ENCODE measurements around the gene NOS1AP.

Gene NOS1AP

GRCh38 chr1:162360237-162360873, 290.9 kb downstream of the NOS1AP start:
- H3K4me1 ChIP-seq (ENCODE audit: insufficient read depth, low read length), result no peaks in the 10 kb centered on the region
- 95% methylated on average over 10 of the region's 10 CpGs for WGBS
- peaks cover 12% of the 10 kb centered on the region; the same call in 1 of the 2 replicates for H3K36me3 ChIP-seq (ENCODE audit: insufficient read depth, low read length)
- H3K9ac ChIP-seq (ENCODE audit: low read depth, low read length), result no peak overlapping the region
- H3K9me3 ChIP-seq (ENCODE audit: insufficient read depth, low read depth, low read length), result no peaks in the 10 kb centered on the region
- H3K27ac ChIP-seq (ENCODE audit: low read depth, low read length), result no peak overlapping the region
- H3K4me3 ChIP-seq (ENCODE audit: low read length), result no peak overlapping the region
- no peaks in the 10 kb centered on the region for H3K27me3 ChIP-seq (ENCODE audit: insufficient read depth, low read length)

- H3K4me3 ChIP-seq (ENCODE audit: low read length), result no peak overlapping the region
- no peak overlapping the region for H3K27ac ChIP-seq (ENCODE audit: low read depth, low read length)
- no peaks in the 10 kb centered on the region for H3K4me1 ChIP-seq (ENCODE audit: insufficient read depth, low read length)
- no peak overlapping the region for H3K9ac ChIP-seq (ENCODE audit: low read depth, low read length)
- 94% methylated on average over 4 of the region's 4 CpGs for WGBS
- no peaks in the 10 kb centered on the region for H3K27me3 ChIP-seq (ENCODE audit: insufficient read depth, low read length)
- H3K36me3 ChIP-seq (ENCODE audit: insufficient read depth, low read length), result peaks cover 14% of the 10 kb centered on the region; the same call in 1 of the 2 replicates
- H3K9me3 ChIP-seq (ENCODE audit: insufficient read depth, low read depth, low read length), result no peaks in the 10 kb centered on the region
Observed at GRCh38 chr1:162360874-162361260, 291.4 kb downstream of the NOS1AP start.

GRCh38 chr1:162361349-162361748, 291.9 kb downstream of the NOS1AP start:
- no peaks in the 10 kb centered on the region for H3K9me3 ChIP-seq (ENCODE audit: insufficient read depth, low read depth, low read length)
- H3K27ac ChIP-seq (ENCODE audit: low read depth, low read length), result no peak overlapping the region
- no peak overlapping the region for H3K9ac ChIP-seq (ENCODE audit: low read depth, low read length)
- no peak overlapping the region for H3K4me3 ChIP-seq (ENCODE audit: low read length)
- WGBS, result 95% methylated on average over 5 of the region's 5 CpGs
- H3K27me3 ChIP-seq (ENCODE audit: insufficient read depth, low read length), result no peaks in the 10 kb centered on the region
- no peaks in the 10 kb centered on the region for H3K4me1 ChIP-seq (ENCODE audit: insufficient read depth, low read length)
- H3K36me3 ChIP-seq (ENCODE audit: insufficient read depth, low read length), result peaks cover 11% of the 10 kb centered on the region; the same call in 1 of the 2 replicates

GRCh38 chr1:162363823-162364222, 294.3 kb downstream of the NOS1AP start:
- WGBS, result 90% methylated on average over 3 of the region's 3 CpGs
- Histone ChIP-seq H3K27me3 (ENCODE audit: insufficient read depth, low read length) (no peaks in the 10 kb centered on the region), H3K9ac (ENCODE audit: low read depth, low read length) (no peak overlapping the region)

DNA sequence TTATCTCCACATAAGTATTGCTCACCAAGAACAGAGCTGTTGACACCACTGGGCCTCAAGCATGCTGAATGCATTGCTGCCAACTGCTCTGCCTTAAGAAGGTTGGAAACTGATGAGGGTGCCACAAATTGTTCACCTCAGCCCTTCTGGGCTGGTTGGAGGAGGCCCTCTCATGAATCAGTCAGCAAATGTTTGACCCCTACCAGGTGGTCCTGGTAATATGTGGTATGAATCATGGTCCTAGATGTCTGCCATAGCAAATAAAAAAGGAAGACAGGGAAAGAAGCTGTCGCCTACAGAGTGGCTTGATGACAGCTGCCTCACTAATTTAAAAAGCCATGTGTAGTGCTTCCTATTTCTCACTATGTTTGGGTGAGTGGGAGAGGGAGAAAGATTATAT, 295.0 kb downstream of the NOS1AP start:
- Histone ChIP-seq H3K27me3 (ENCODE audit: insufficient read depth, low read length) (no peaks in the 10 kb centered on the region), H3K4me1 (ENCODE audit: insufficient read depth, low read length) (no peaks in the 10 kb centered on the region), H3K27ac (ENCODE audit: low read depth, low read length) (no peak overlapping the region), H3K36me3 (ENCODE audit: insufficient read depth, low read length) (peaks cover 22% of the 10 kb centered on the region; the same call in 1 of the 2 replicates), H3K4me3 (ENCODE audit: low read length) (no peak overlapping the region), H3K9me3 (ENCODE audit: insufficient read depth, low read depth, low read length) (no peaks in the 10 kb centered on the region), H3K9ac (ENCODE audit: low read depth, low read length) (no peak overlapping the region)
- 96% methylated on average over 1 of the region's 1 CpG for WGBS

More at GRCh38 chr1:162363823-162364222, 294.3 kb downstream of the NOS1AP start:
- Histone ChIP-seq H3K9me3 (ENCODE audit: insufficient read depth, low read depth, low read length) (no peaks in the 10 kb centered on the region), H3K36me3 (ENCODE audit: insufficient read depth, low read length) (peaks cover 17% of the 10 kb centered on the region; the same call in 1 of the 2 replicates), H3K4me1 (ENCODE audit: insufficient read depth, low read length) (no peaks in the 10 kb centered on the region), H3K4me3 (ENCODE audit: low read length) (no peak overlapping the region), H3K27ac (ENCODE audit: low read depth, low read length) (no peak overlapping the region)

GRCh38 chr1:162365284-162366020, 296.0 kb downstream of the NOS1AP start:
- WGBS, result 94% methylated on average over 10 of the region's 10 CpGs

GRCh38 chr1:162366149-162366548, 296.7 kb downstream of the NOS1AP start:
- H3K4me3 ChIP-seq (ENCODE audit: low read length), result no peak overlapping the region
- H3K4me1 ChIP-seq (ENCODE audit: insufficient read depth, low read length), result no peaks in the 10 kb centered on the region
- WGBS, result 73% methylated on average over 4 of the region's 4 CpGs
- H3K36me3 ChIP-seq (ENCODE audit: insufficient read depth, low read length), result peaks cover 18% of the 10 kb centered on the region; the same call in 1 of the 2 replicates
- no peak overlapping the region for H3K9ac ChIP-seq (ENCODE audit: low read depth, low read length)
- H3K9me3 ChIP-seq (ENCODE audit: insufficient read depth, low read depth, low read length), result no peaks in the 10 kb centered on the region
- no peaks in the 10 kb centered on the region for H3K27me3 ChIP-seq (ENCODE audit: insufficient read depth, low read length)
- H3K27ac ChIP-seq (ENCODE audit: low read depth, low read length), result no peak overlapping the region

More at GRCh38 chr1:162365284-162366020, 296.0 kb downstream of the NOS1AP start:
- Histone ChIP-seq H3K9ac (ENCODE audit: low read depth, low read length) (no peak overlapping the region), H3K27ac (ENCODE audit: low read depth, low read length) (no peak overlapping the region), H3K4me3 (ENCODE audit: low read length) (no peak overlapping the region), H3K36me3 (ENCODE audit: insufficient read depth, low read length) (peaks cover 18% of the 10 kb centered on the region; the same call in 1 of the 2 replicates), H3K27me3 (ENCODE audit: insufficient read depth, low read length) (no peaks in the 10 kb centered on the region), H3K4me1 (ENCODE audit: insufficient read depth, low read length) (no peaks in the 10 kb centered on the region), H3K9me3 (ENCODE audit: insufficient read depth, low read depth, low read length) (no peaks in the 10 kb centered on the region)

DNA sequence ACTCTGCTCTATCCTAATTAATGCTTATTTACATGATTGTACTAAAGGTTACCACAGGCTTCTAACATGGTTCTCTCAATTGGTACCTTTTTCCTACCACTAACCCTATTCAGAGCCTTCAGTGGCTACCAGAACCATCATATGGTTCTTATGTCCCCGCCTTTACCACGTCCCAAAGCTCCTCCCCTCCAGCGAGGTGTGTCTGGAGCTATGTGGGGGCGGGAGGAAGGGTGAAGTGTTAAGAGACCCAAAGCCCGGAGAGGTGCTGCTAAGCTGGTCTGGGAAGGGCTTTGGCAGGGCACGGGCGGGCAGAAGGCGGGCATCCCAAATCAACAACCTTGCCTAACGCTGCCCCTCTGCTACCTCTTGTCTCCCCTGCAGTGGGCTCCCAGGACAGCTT, 297.2 kb downstream of the NOS1AP start:
- 92% methylated on average over 7 of the region's 9 CpGs for WGBS
- H3K9me3 ChIP-seq (ENCODE audit: insufficient read depth, low read depth, low read length), result no peaks in the 10 kb centered on the region
- H3K4me1 ChIP-seq (ENCODE audit: insufficient read depth, low read length), result no peaks in the 10 kb centered on the region
- H3K36me3 ChIP-seq (ENCODE audit: insufficient read depth, low read length), result peaks cover 18% of the 10 kb centered on the region; the same call in 1 of the 2 replicates
- H3K9ac ChIP-seq (ENCODE audit: low read depth, low read length), result no peak overlapping the region
- H3K27me3 ChIP-seq (ENCODE audit: insufficient read depth, low read length), result no peaks in the 10 kb centered on the region
- H3K27ac ChIP-seq (ENCODE audit: low read depth, low read length), result no peak overlapping the region
- no peak overlapping the region for H3K4me3 ChIP-seq (ENCODE audit: low read length)

GRCh38 chr1:162367073-162367472, 297.6 kb downstream of the NOS1AP start:
- no peaks in the 10 kb centered on the region for H3K27me3 ChIP-seq (ENCODE audit: insufficient read depth, low read length)
- no peaks in the 10 kb centered on the region for H3K9me3 ChIP-seq (ENCODE audit: insufficient read depth, low read depth, low read length)
- no peaks in the 10 kb centered on the region for H3K4me1 ChIP-seq (ENCODE audit: insufficient read depth, low read length)
- 96% methylated on average over 36 of the region's 36 CpGs for WGBS
- H3K9ac ChIP-seq (ENCODE audit: low read depth, low read length), result no peak overlapping the region
- no peak overlapping the region for H3K27ac ChIP-seq (ENCODE audit: low read depth, low read length)
- no peak overlapping the region for H3K4me3 ChIP-seq (ENCODE audit: low read length)
- H3K36me3 ChIP-seq (ENCODE audit: insufficient read depth, low read length), result peaks cover 18% of the 10 kb centered on the region; the same call in 1 of the 2 replicates

GRCh38 chr1:162367772-162368171, 298.3 kb downstream of the NOS1AP start:
- Histone ChIP-seq H3K27me3 (ENCODE audit: insufficient read depth, low read length) (no peaks in the 10 kb centered on the region), H3K27ac (ENCODE audit: low read depth, low read length) (no peak overlapping the region), H3K9me3 (ENCODE audit: insufficient read depth, low read depth, low read length) (no peaks in the 10 kb centered on the region), H3K9ac (ENCODE audit: low read depth, low read length) (no peak overlapping the region), H3K4me1 (ENCODE audit: insufficient read depth, low read length) (no peaks in the 10 kb centered on the region), H3K36me3 (ENCODE audit: insufficient read depth, low read length) (peaks cover 18% of the 10 kb centered on the region; the same call in 1 of the 2 replicates), H3K4me3 (ENCODE audit: low read length) (no peak overlapping the region)
- 94% methylated on average over 8 of the region's 10 CpGs for whole genome bisulfite sequencing

- Histone ChIP-seq H3K9ac (ENCODE audit: low read depth, low read length) (no peak overlapping the region), H3K36me3 (ENCODE audit: insufficient read depth, low read length) (peaks cover 18% of the 10 kb centered on the region; the same call in 1 of the 2 replicates), H3K4me1 (ENCODE audit: insufficient read depth, low read length) (no peaks in the 10 kb centered on the region), H3K27ac (ENCODE audit: low read depth, low read length) (no peak overlapping the region), H3K4me3 (ENCODE audit: low read length) (no peak overlapping the region), H3K27me3 (ENCODE audit: insufficient read depth, low read length) (no peaks in the 10 kb centered on the region), H3K9me3 (ENCODE audit: insufficient read depth, low read depth, low read length) (no peaks in the 10 kb centered on the region)
- WGBS, result 67% methylated on average over 4 of the region's 4 CpGs
Observed at GRCh38 chr1:162368451-162368850, 299.0 kb downstream of the NOS1AP start.

All from HUES64 (cell line).